GM21360 (cell line): Measurements from ENCODE around the gene C19orf18.

ENCODE experiments used
- ATAC-seq: cut with Tn5 transposase; IDR thresholded peaks from one replicate; pipeline ENCODE4 v1.9.1; 2021; ENCODE audit warnings: mild to moderate bottlenecking, moderate library complexity; ENCODE audit not compliant: unreplicated experiment

The C19orf18 gene

DNA sequence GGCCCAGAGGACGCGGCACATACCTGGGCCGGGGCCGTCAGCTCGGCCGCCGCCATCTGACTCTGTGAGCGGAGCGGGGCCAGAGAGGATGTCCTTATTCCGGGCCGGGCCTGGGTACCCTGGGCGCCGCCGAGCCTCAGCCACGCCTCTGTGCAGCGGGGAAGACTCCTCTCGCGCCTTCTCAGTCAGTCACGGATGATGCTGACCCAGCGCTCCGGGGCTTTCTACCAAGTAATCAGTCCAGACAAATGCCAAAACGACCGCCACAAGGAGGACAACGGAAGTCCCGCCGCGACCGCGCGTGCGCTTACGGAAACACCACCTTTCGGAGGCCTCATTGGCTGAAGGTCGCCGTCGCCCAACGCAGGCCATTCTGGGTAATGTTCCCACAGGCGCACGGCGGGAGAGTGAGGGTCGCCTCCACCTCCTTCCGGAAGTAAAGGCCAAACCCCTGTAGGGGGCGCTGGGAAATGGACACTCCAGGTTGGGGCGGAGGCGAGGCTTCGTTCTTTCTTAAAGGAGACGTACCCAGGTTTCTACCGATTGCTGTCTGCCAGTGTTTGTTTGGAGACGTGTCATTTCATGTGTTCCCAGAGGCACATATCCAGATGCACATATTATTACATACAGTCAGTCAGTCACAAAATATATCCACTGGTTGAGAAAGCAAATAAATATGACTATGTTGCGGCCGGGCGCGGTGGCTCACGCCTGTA, 26.8 kb downstream of the C19orf18 start, which contains the start of gene ZNF256:
ZNF256 (minus strand) TSS at position 288 of the 716 bp plus-strand sequence; CDS start at position 56, 232 bp downstream.
- peak; percentile 89 for ATAC-seq

DNA sequence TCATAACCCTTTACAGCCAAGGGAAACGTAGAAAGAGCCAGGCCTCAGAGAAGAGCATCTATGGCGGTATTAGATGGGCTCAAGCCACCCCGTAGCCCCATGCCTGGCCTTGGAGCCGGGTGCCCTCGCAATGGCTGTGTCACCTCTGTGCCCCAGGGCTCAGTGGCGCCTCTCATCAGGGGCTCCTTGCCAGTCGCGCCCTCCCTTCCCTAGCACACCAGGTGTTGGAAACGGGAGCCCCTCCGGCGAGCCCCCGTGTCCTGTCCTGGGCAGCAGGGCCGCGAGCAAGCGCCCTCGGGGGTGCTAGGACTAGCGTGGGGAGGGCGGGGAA, 27.3 kb downstream of the C19orf18 start:
- ATAC-seq, result no peak

DNA sequence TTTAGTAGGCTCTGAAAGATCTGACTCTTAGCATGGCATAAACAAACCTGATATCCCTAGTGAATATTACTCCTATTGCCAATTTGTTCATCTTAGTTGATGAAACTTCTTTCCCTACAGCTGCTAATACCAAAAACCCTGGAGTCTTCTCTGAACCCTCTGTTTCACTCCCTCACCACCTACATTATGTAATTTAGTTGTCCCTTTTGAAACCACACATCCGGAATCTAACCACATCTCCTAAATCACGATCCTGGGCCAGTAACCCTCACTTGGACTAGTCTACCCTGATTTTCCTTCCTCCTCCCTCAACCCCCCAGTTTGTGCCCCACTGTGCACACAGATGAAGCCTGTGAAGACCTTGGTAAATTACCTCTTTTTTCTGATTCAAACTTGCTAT, 28.0 kb downstream of the C19orf18 start:
- no peak for ATAC-seq

DNA sequence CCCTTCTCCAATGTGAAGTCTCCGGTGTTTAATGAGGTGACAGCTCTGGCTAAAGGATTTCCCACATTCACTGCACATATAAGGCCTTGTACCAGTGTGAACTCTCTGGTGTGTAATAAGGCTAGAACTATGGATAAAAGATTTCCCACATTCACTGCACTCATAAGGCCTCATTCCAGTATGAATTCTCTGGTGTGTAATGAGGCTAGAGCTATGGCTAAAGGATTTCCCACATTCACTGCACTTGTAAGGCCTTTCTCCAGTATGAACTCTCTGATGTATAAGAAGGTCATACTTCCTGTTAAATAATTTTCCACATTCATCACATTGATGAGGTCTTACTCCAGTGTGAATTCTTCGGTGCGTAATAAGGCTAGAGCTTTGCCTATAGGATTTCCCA, 32.7 kb downstream of the C19orf18 start:
- ATAC-seq, result no peak

DNA sequence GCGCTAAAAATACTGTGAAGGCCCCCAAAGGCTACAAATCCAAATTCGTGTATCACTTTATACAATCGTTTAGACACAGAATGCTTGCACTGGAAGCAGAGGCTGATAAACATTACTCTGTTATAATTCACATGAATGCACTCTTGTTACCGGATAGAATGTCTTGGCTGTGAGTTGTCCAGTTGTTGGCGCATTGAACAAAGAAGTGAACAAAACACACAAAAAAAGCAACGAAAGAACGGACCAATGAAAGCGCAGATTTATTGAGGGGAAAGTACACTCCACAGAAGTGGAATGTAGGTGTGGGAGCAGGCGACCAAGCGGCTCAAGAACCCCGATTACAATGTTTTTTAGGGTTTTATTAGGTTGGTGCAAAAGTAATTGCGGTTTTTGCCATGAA, 38.6 kb downstream of the C19orf18 start:
- no peak for ATAC-seq

DNA sequence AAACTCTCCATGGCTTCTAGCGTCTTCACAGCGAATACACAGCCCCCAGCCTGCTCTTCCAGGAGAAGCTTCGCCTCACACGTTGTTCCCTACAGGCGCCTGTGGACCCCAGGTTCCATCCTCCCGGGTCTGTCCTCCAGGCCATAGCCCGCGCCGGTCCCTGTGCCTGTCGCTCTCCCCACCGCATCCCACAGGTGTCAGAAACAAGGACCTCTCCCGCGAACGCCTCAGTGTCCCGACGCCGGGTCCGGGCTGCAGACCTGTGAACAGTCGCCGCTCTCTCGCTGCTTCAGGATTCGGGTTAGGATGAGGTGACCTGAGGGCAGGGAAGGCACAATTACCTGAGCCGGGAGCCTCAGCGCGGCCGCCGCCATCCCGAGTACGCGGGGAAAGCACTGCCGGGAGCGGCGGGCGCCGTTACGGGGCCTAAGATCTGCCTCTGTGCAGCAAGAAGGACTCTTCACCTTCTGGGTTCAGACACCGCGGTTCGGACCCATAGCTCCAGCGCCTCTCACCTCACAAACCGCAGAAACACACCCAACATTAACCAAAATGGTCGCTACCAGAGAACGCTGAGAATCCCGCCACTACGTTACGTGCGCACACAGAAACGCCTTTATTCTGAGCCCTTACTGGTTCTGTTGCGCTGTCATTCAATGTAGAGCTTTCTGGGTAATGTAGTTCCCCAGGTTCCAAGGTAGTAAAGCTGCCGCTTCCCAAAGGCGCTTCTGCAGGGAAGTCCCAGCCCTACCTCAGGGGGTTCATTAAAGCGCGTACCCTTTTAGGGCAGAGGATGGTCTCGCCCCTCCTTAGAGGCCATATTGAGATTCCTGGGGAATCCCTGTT, 39.3 kb downstream of the C19orf18 start, which contains the start of gene ZNF418:
ZNF418 (minus strand) TSS at position 583 of the 846 bp plus-strand sequence. CDS start 1,580 bp downstream, outside the sequence.
- ATAC-seq, result peak; percentile 68

DNA sequence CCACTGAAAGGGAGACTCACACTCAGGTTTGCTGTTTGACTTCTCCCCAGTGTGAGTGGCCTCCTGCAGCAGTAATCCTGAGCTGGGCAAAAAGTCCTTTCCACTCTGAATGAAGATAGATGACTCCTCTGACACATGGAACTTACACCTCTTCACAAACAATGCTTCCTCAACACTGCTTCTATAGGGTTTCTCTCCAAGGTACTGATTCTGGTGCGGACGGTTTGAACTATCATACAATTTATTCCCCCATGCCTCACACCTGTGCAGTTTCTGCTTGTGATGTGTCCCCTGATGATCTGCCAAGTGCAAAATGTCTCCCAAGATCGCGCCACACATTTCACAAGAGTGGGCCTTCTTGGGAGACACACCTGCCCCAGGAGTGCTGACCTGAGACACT, 46.7 kb downstream of the C19orf18 start:
- ATAC-seq, result no peak

DNA sequence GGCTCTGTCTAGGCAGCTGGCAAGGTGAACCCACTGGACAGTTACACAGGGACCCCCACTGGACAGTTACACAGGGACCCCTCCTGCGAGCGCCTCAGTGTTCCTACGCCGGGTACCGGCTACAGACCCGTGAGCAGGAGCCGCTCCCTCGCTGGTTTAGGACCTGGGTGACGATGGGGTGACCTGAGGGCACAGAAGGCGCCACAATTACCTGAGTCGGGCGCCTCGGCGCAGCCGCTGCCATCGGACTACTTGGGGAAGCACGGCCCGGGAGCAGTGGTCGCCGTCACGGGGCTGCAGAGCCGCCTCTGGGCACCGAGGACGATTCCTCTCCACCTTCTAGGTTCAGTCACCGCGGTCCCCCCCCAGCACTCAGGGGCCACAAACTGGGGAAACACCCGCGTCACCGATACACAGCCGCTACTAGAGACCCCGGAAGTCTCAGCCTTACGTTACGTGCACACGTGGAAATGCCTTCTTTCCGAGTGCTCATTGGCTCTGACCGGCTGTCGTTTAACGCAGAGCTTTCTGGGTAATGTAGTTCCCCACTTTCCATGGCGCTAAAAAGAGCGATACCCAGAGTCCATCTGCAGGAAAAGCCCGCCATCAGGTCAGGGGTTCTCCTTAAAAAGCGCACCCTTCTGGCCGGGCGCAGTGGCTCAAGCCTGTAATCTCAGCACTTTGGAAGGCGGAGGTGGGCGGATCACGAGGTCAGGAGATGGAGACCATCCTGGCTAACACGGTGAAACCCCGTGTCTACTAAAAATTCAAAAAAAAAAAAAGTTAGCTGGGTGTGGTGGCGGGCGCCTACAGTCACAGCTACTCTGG, 58.0 kb downstream of the C19orf18 start, which contains the start of gene ZNF417:
ZNF417 (minus strand) TSS at position 425 of the 828 bp plus-strand sequence; CDS start at position 244, 181 bp downstream.
- peak; percentile 96 for ATAC-seq

DNA sequence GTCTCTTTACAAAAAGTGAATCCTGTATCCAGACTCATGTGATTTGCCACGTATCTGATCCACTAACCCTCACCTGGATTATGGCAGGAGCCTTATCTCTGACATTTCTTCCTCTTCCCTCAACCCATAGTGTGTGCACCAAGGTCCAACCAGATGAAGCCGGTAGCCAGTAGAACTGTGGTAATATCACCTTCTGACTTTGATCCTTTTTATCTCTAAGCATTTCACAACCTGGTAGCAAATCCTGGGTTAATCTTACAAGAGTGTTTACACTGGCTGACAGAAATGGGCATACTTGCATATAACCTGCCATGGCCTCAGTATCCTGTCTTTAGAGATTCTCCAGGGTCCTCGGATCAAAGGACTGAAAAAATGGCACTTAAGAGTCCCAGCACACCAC, 59.8 kb downstream of the C19orf18 start:
- no peak for ATAC-seq
